DND-41 (cell line): ENCODE results near the gene HDAC10.

Experiments used
- EZH2 ChIP-seq: IDR thresholded peaks from 3 replicates; pipeline ENCODE4 v1.6.1; 2012; ENCODE audit warnings: borderline replicate concordance, low read depth, mild to moderate bottlenecking, moderate library complexity, low read length, inconsistent platforms; ENCODE audit not compliant: severe bottlenecking
- TF ChIP-seq, protein P1 (sequence below): IDR thresholded peaks from 2 replicates; pipeline ENCODE4 v1.5.1; 2012; ENCODE audit warnings: borderline replicate concordance, low read length, moderate library complexity, mild to moderate bottlenecking; ENCODE audit not compliant: poor library complexity, severe bottlenecking; ENCODE audit errors: extremely low read depth

GRCh38 chr22:50250555-50251476 is at the start of gene HDAC10:
- TF ChIP-seq, protein P1, sequence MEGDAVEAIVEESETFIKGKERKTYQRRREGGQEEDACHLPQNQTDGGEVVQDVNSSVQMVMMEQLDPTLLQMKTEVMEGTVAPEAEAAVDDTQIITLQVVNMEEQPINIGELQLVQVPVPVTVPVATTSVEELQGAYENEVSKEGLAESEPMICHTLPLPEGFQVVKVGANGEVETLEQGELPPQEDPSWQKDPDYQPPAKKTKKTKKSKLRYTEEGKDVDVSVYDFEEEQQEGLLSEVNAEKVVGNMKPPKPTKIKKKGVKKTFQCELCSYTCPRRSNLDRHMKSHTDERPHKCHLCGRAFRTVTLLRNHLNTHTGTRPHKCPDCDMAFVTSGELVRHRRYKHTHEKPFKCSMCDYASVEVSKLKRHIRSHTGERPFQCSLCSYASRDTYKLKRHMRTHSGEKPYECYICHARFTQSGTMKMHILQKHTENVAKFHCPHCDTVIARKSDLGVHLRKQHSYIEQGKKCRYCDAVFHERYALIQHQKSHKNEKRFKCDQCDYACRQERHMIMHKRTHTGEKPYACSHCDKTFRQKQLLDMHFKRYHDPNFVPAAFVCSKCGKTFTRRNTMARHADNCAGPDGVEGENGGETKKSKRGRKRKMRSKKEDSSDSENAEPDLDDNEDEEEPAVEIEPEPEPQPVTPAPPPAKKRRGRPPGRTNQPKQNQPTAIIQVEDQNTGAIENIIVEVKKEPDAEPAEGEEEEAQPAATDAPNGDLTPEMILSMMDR, result no peak
- no peak for TF ChIP-seq EZH2
